Testis (tissue), 3 donors: Measurements from ENCODE around the gene NRCAM. TPM values are rescaled to one million over a fixed set of nuclear protein-coding genes. Genes with fewer than 3 reads are reported as not detected.

Source experiments
- DNase-seq: peaks from one replicate; pipeline ENCODE4 v3.0.0-alpha.2; 2019
- H3K27ac ChIP-seq, 2 donors: fragments of 200-600 bp; sonication (generic); one replicate each; pipeline ENCODE4 v1.5.1; 2019
- H3K27me3 ChIP-seq: fragments of 200-600 bp; sonication (generic); one replicate; pipeline ENCODE4 v1.5.1; 2019
- H3K36me3 ChIP-seq: fragments of 200-600 bp; sonication (generic); one replicate; pipeline ENCODE4 v1.5.1; 2017; ENCODE audit warnings: low read depth; ENCODE audit errors: missing control alignments
- H3K4me1 ChIP-seq: fragments of 200-600 bp; sonication (generic); one replicate; pipeline ENCODE4 v1.5.1; 2019
- H3K4me3 ChIP-seq, 2 donors: fragments of 200-600 bp; sonication (generic); one replicate each; pipeline ENCODE4 v1.5.1; 2017 to 2019
- H3K9me3 ChIP-seq: fragments of 200-600 bp; sonication (generic); one replicate; pipeline ENCODE4 v1.5.1; 2017
- CTCF ChIP-seq, 3 experiments: fragments of 450-650 bp in 2 of 3; fragments of 200-600 bp in 1 of 3; sonication (generic) in 1 of 3; IDR thresholded peaks; one replicate each; pipeline ENCODE4 v1.5.1; 2016 to 2019; ENCODE audit warnings: antibody characterized with exemption in 3 of 3, mild to moderate bottlenecking in 2 of 3, moderate library complexity in 1 of 3
- POLR2A ChIP-seq: fragments of 450-650 bp; IDR thresholded peaks from one replicate; pipeline ENCODE4 v1.6.1; 2017; ENCODE audit warnings: antibody characterized with exemption, mild to moderate bottlenecking, moderate library complexity
- WGBS, 2 donors: methylation state at CpG; one replicate each; pipeline ENCODE4 v1.1.5; 2018; 5-methylcytosine and 5-hydroxymethylcytosine counted together
- intact Hi-C: fragments of 100-400 bp; cut with DNase I; formaldehyde crosslinking; loops from one replicate; pipeline ENCODE4 v1.15.1; 2023; ENCODE audit warnings: low total_unique reads
- polyA plus RNA-seq: library from polyadenylated mRNA; stranded (reverse); fragments of 350-450 nt; fragmentation: Illumina TruSeq; extraction: RNeasy Lipid Tissue Mini Kit (QIAGEN cat#74804); gene quantifications from one replicate; pipeline ENCODE4 v1.2.3, GENCODE V29; 2014; ENCODE audit warnings: low read depth, low replicate concordance; ENCODE audit not compliant: insufficient read depth
- total RNA-seq, 2 donors: library from RNA; depleted of rRNA; stranded (reverse); fragments of >200 nt; gene quantifications; one replicate each; pipeline ENCODE4 v1.2.3, GENCODE V29; 2016

NRCAM gene
- total and polyA plus RNA-seq, 3 donors from 2014 or later: 7.4 to 11.4 (median 7.6) TPM

- H3K4me3 ChIP-seq: no peak overlapping the region
- no peak overlapping the region for H3K27ac ChIP-seq
- no peak for DNase-seq
- TF ChIP-seq POLR2A (no peak), CTCF (IDR thresholded peaks at IDR 0.05) (no peak)
- no peaks in the 10 kb centered on the region for H3K36me3 ChIP-seq
- H3K9me3 ChIP-seq: no peaks in the 10 kb centered on the region
- WGBS, 2 donors: 94 to 97% methylated on average over 3 of the region's 3 CpGs
- H3K27me3 ChIP-seq: no peaks in the 10 kb centered on the region
- no peaks in the 10 kb centered on the region for H3K4me1 ChIP-seq
- intact Hi-C loops: no loop called here
Observed at GRCh38 chr7:108244110-108244509, 212.1 kb downstream of the NRCAM start.

- no peaks in the 10 kb centered on the region for H3K36me3 ChIP-seq
- 63 to 64% methylated on average over 11 of the region's 11 CpGs for WGBS, 2 donors
- no peak overlapping the region for H3K4me3 ChIP-seq
- no peak for TF ChIP-seq POLR2A
- DNase-seq: no peak
- intact Hi-C loops: no loop called here
- H3K9me3 ChIP-seq: no peaks in the 10 kb centered on the region
- no peak overlapping the region for H3K27ac ChIP-seq
- no peaks in the 10 kb centered on the region for H3K4me1 ChIP-seq
- no peaks in the 10 kb centered on the region for H3K27me3 ChIP-seq
Observed at GRCh38 chr7:108239501-108240225, 216.6 kb downstream of the NRCAM start.

- H3K27me3 ChIP-seq: no peaks in the 10 kb centered on the region
- 34 to 46% methylated on average over 2 of the region's 2 CpGs for WGBS, 2 donors
- H3K27ac ChIP-seq: no peak overlapping the region
- DNase-seq: no peak
- H3K36me3 ChIP-seq: no peaks in the 10 kb centered on the region
- no peaks in the 10 kb centered on the region for H3K4me1 ChIP-seq
- intact Hi-C loops: no loop called here
- no peak overlapping the region for H3K4me3 ChIP-seq
- TF ChIP-seq CTCF (IDR thresholded peaks at IDR 0.05) (no peak), POLR2A (no peak)
- H3K9me3 ChIP-seq: no peaks in the 10 kb centered on the region
Observed at GRCh38 chr7:108236681-108237415, 219.4 kb downstream of the NRCAM start.

GRCh38 chr7:108235451-108236061 lies 220.7 kb downstream of the NRCAM start:
- H3K36me3 ChIP-seq: no peaks in the 10 kb centered on the region
- whole genome bisulfite sequencing, 2 donors: 68 to 80% methylated on average over 4 of the region's 4 CpGs
- no peak for DNase-seq
- no peak overlapping the region for H3K27ac ChIP-seq
- no peaks in the 10 kb centered on the region for H3K9me3 ChIP-seq
- no peaks in the 10 kb centered on the region for H3K4me1 ChIP-seq
- intact Hi-C loops: no loop called here
- TF ChIP-seq POLR2A: no peak
- TF ChIP-seq CTCF (IDR thresholded peaks at IDR 0.05): no peak
- H3K27me3 ChIP-seq: no peaks in the 10 kb centered on the region
- no peak overlapping the region for H3K4me3 ChIP-seq

GRCh38 chr7:108234971-108235450 lies 221.2 kb downstream of the NRCAM start:
- intact Hi-C loops: no loop called here
- TF ChIP-seq POLR2A (no peak), CTCF (IDR thresholded peaks at IDR 0.05) (no peak)
- H3K27ac ChIP-seq: no peak overlapping the region
- H3K9me3 ChIP-seq: no peaks in the 10 kb centered on the region
- H3K4me1 ChIP-seq: no peaks in the 10 kb centered on the region
- H3K27me3 ChIP-seq: no peaks in the 10 kb centered on the region
- no peak for DNase-seq
- no peaks in the 10 kb centered on the region for H3K36me3 ChIP-seq
- no peak overlapping the region for H3K4me3 ChIP-seq
